ENCODE data around the gene SSH2.

DNA sequence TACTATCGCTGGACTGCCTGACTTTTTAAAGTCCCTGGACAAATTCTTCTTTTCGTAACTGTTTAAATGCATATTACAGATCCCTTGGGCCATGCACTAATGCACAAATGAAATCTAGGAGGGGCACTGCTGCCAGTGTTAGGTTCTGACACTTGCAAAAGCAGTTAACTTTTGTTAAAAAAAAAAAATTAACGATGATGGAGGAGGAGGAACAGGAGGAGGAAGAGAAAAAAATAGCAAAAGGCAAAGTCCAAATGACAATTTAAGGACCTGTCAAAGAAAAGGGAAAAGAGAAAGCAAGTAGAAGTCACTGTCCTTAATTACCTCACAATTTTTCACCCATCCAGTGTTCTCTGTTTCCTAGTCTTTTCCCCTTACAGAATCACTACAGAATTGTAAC is 209.5 kb downstream of the SSH2 start:
- TF ChIP-seq POLR2A (IDR thresholded peaks at IDR 0.05; ENCODE audit: low read length) (no peak), GATA1 (IDR thresholded peaks at IDR 0.05; ENCODE audit: low read depth, low read length) (no peak)
